ENCODE results near the gene ELMO1. TPM values are rescaled to one million over a fixed set of nuclear protein-coding genes. Genes with fewer than 3 reads are reported as not detected.

Gene ELMO1
- total RNA-seq, 2 experiments from 2014 or later = 72.8 to 75.3 TPM

DNA sequence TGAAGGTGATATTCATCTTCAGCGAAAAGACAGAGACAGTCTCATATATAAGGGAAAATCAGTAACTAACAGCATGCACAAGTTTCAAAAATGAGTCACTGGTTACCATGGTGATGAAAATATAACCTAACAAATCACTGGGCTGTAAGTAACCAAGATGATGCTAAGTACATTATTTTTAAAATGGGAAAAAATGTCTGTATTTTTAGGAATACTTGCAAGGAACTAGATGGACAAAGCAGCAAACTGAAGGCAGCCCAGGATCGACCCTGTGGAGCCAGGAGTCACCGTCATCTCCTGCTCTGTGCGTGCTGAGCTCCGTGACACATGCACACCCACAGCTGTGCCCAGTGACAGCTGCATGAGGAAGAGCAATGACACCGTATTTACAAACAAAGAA, 137.3 kb downstream of the ELMO1 start:
- peak overlapping the region; percentile 60 for H3K27ac Mint-ChIP-seq
- POLR2A ChIA-PET = interaction anchor here (0.5 kb wide), 1 partner anchor 109 kb away, joined by 3 read pairs; no protein-coding TSS in a partner anchor

GRCh38 chr7:37310327-37311080, 138.2 kb downstream of the ELMO1 start:
- DNase-seq = no peak
- Mint-ChIP-seq H3K27me3 (no peaks in the 10 kb centered on the region), H3K36me3 (ENCODE audit: low read depth) (peaks cover 76% of the 10 kb centered on the region), H3K27ac (peak overlapping the region; percentile 60), H3K4me3 (no peak overlapping the region), H3K9me3 (peaks cover 17% of the 10 kb centered on the region), H3K4me1 (ENCODE audit: low read depth) (peaks cover 67% of the 10 kb centered on the region)
- POLR2A ChIA-PET = no interaction called here
- intact Hi-C loops (cut with micrococcal nuclease) = no loop called here
- TF ChIP-seq CTCF (IDR thresholded peaks at IDR 0.05) = no peak
- CTCF ChIA-PET = interaction anchor here (3.0 kb wide), 1 partner anchor 26 kb away, joined by 16 read pairs; no protein-coding TSS in a partner anchor
- peak; percentile 40 for ATAC-seq

More for the DNA sequence above, 137.3 kb downstream of the ELMO1 start:
- no peak for TF ChIP-seq CTCF (IDR thresholded peaks at IDR 0.05)
- CTCF ChIA-PET = interaction anchor here (3.0 kb wide), 1 partner anchor 27 kb away, joined by 16 read pairs; no protein-coding TSS in a partner anchor
- Mint-ChIP-seq H3K27me3 (no peaks in the 10 kb centered on the region), H3K36me3 (ENCODE audit: low read depth) (peaks cover 76% of the 10 kb centered on the region), H3K9me3 (peaks cover 17% of the 10 kb centered on the region), H3K4me3 (no peak overlapping the region), H3K4me1 (ENCODE audit: low read depth) (peaks cover 73% of the 10 kb centered on the region)
- intact Hi-C loops (cut with micrococcal nuclease) = no loop called here
- ATAC-seq (peak; percentile 68), DNase-seq (peak; percentile 28)

GRCh38 chr7:37309493-37309892, 139.2 kb downstream of the ELMO1 start:
- intact Hi-C loops (cut with micrococcal nuclease) = no loop called here
- H3K27ac Mint-ChIP-seq = peak overlapping the region; percentile 60
- no peak overlapping the region for H3K4me3 Mint-ChIP-seq
- ChIA-PET POLR2A (no interaction called here), CTCF (interaction anchor here (0.8 to 3.0 kb wide), 3 partner anchors 14 to 186 kb away, joined by 3 to 16 read pairs (median 3); no protein-coding TSS in a partner anchor)
- DNase-seq = no peak
- peaks cover 17% of the 10 kb centered on the region for H3K9me3 Mint-ChIP-seq
- peaks cover 75% of the 10 kb centered on the region for H3K36me3 Mint-ChIP-seq (ENCODE audit: low read depth)
- no peak for ATAC-seq
- H3K27me3 Mint-ChIP-seq = no peaks in the 10 kb centered on the region
- no peak for TF ChIP-seq CTCF (IDR thresholded peaks at IDR 0.05)
- peaks cover 66% of the 10 kb centered on the region for H3K4me1 Mint-ChIP-seq (ENCODE audit: low read depth)

DNA sequence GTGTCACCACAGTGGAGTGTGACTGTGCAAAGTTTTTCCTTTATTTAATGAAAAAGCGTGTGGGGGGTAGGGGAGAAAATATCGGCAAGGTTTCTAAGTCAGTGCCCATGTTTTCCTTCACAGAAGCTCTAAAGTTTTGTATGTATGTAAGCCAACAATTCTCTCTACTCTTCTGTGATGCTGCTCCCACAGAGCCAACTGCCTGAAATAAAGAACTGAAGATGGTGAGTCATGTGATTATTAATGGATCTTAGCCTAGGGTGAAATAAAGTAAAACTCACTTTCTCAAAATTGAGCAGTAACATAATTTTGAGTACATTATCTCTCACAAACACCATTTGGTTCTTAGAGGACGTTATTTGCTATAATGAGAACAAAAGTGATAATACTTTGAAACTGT, 143.7 kb downstream of the ELMO1 start:
- Mint-ChIP-seq H3K27me3 (no peaks in the 10 kb centered on the region), H3K9me3 (peaks cover 19% of the 10 kb centered on the region), H3K36me3 (ENCODE audit: low read depth) (peaks cover 78% of the 10 kb centered on the region), H3K4me3 (no peak overlapping the region), H3K27ac (no peak overlapping the region), H3K4me1 (ENCODE audit: low read depth) (peaks cover 29% of the 10 kb centered on the region)
- intact Hi-C loops (cut with micrococcal nuclease) = no loop called here
- DNase-seq (no peak), ATAC-seq (no peak)
- POLR2A ChIA-PET = interaction anchor here (0.8 kb wide), 1 partner anchor 89 kb away, joined by 3 read pairs; no protein-coding TSS in a partner anchor
- CTCF ChIA-PET = no interaction called here
- no peak for TF ChIP-seq CTCF (IDR thresholded peaks at IDR 0.05)

DNA sequence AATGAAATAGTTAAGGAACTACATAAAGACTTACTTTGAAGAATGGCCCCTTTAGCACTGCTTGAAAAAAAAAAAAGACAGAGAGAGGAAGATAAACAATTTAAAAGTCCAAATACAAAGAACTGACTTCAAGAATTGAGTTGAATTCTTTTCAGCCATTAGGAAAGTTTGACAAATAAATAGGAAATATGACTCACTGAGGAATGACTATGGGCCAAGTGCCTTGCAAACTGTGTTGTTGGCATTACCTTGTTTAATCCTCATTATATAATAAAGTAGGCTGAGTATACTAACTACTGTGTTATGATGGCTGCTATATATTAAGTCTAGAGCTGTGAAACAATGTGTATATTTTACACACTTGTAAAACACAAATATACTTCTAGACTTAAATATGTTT, 151.1 kb downstream of the ELMO1 start:
- ChIA-PET POLR2A (no interaction called here), CTCF (interaction anchor here (1.8 to 2.3 kb wide), 2 partner anchors 13 to 55 kb away, joined by 6 to 7 read pairs; no protein-coding TSS in a partner anchor)
- intact Hi-C loops (cut with micrococcal nuclease) = no loop called here
- H3K27me3 Mint-ChIP-seq = no peaks in the 10 kb centered on the region
- H3K4me3 Mint-ChIP-seq = no peak overlapping the region
- peaks cover 21% of the 10 kb centered on the region for H3K36me3 Mint-ChIP-seq (ENCODE audit: low read depth)
- ATAC-seq (no peak), DNase-seq (no peak)
- peak overlapping the region; percentile 66 for H3K27ac Mint-ChIP-seq
- TF ChIP-seq CTCF (IDR thresholded peaks at IDR 0.05) = no peak
- peaks cover 3% of the 10 kb centered on the region for H3K9me3 Mint-ChIP-seq
- H3K4me1 Mint-ChIP-seq (ENCODE audit: low read depth) = peaks cover 6% of the 10 kb centered on the region
